ENCODE results near the gene CDON. TPM values are rescaled to one million over a fixed set of nuclear protein-coding genes. Genes with fewer than 3 reads are reported as not detected.

CDON gene
- total RNA-seq, 2 experiments from 2014 or later, result 3.2 to 4.0 TPM

- intact Hi-C loops (cut with micrococcal nuclease), result no loop called here
- H3K9me3 Mint-ChIP-seq, result no peaks in the 10 kb centered on the region
- no peaks in the 10 kb centered on the region for H3K36me3 Mint-ChIP-seq (ENCODE audit: low read depth)
- no peak for TF ChIP-seq CTCF (IDR thresholded peaks at IDR 0.05)
- ATAC-seq, result no peak
- POLR2A ChIA-PET, result no interaction called here
- H3K27me3 Mint-ChIP-seq, result no peaks in the 10 kb centered on the region
- H3K27ac Mint-ChIP-seq, result no peak overlapping the region
- CTCF ChIA-PET, result interaction anchor here (1.5 kb wide), 1 partner anchor 10 kb away, joined by 3 read pairs; no protein-coding TSS in a partner anchor
- peaks cover 6% of the 10 kb centered on the region for H3K4me1 Mint-ChIP-seq (ENCODE audit: low read depth)
- H3K4me3 Mint-ChIP-seq, result no peak overlapping the region
- DNase-seq, result no peak
Observed at GRCh38 chr11:126049159-126049558, 13.5 kb downstream of the CDON start.

GRCh38 chr11:126048197-126048596 is 14.5 kb downstream of the CDON start:
- no peak for DNase-seq
- peaks cover 6% of the 10 kb centered on the region for H3K4me1 Mint-ChIP-seq (ENCODE audit: low read depth)
- POLR2A ChIA-PET, result no interaction called here
- H3K27me3 Mint-ChIP-seq, result no peaks in the 10 kb centered on the region
- no peaks in the 10 kb centered on the region for H3K36me3 Mint-ChIP-seq (ENCODE audit: low read depth)
- intact Hi-C loops (cut with micrococcal nuclease), result no loop called here
- H3K27ac Mint-ChIP-seq, result no peak overlapping the region
- CTCF ChIA-PET, result no interaction called here
- no peak overlapping the region for H3K4me3 Mint-ChIP-seq
- no peak for TF ChIP-seq CTCF (IDR thresholded peaks at IDR 0.05)
- no peak for ATAC-seq
- H3K9me3 Mint-ChIP-seq, result no peaks in the 10 kb centered on the region

- H3K4me1 Mint-ChIP-seq (ENCODE audit: low read depth), result peaks cover 6% of the 10 kb centered on the region
- intact Hi-C loops (cut with micrococcal nuclease), result no loop called here
- no peaks in the 10 kb centered on the region for H3K9me3 Mint-ChIP-seq
Observed at GRCh38 chr11:126046570-126047195, 16.0 kb downstream of the CDON start.

GRCh38 chr11:126039485-126040271 is 23.0 kb downstream of the CDON start:
- Mint-ChIP-seq H3K27me3 (no peaks in the 10 kb centered on the region), H3K4me3 (no peak overlapping the region), H3K36me3 (ENCODE audit: low read depth) (no peaks in the 10 kb centered on the region), H3K9me3 (no peaks in the 10 kb centered on the region), H3K4me1 (ENCODE audit: low read depth) (no peaks in the 10 kb centered on the region), H3K27ac (no peak overlapping the region)
- intact Hi-C loops (cut with micrococcal nuclease), result no loop called here
- ATAC-seq (no peak), DNase-seq (no peak)
- ChIA-PET POLR2A (no interaction called here), CTCF (interaction anchor here (0.9 to 1.0 kb wide), 2 partner anchors 10 to 116 kb away, joined by 3 read pairs; no protein-coding TSS in a partner anchor)
- no peak for TF ChIP-seq CTCF (IDR thresholded peaks at IDR 0.05)

More at GRCh38 chr11:126046570-126047195, 16.0 kb downstream of the CDON start:
- no peak overlapping the region for H3K27ac Mint-ChIP-seq
- H3K36me3 Mint-ChIP-seq (ENCODE audit: low read depth), result no peaks in the 10 kb centered on the region
- no peak for ATAC-seq
- H3K4me3 Mint-ChIP-seq, result no peak overlapping the region
- H3K27me3 Mint-ChIP-seq, result no peaks in the 10 kb centered on the region
- ChIA-PET CTCF (interaction anchor here (0.8 to 1.0 kb wide), 2 partner anchors 15 to 186 kb away, joined by 3 to 4 read pairs; no protein-coding TSS in a partner anchor), POLR2A (no interaction called here)
- no peak for TF ChIP-seq CTCF (IDR thresholded peaks at IDR 0.05)
- DNase-seq, result no peak

GRCh38 chr11:126035718-126036117 is 26.9 kb downstream of the CDON start:
- Mint-ChIP-seq H3K27ac (no peak overlapping the region), H3K9me3 (no peaks in the 10 kb centered on the region), H3K4me1 (ENCODE audit: low read depth) (no peaks in the 10 kb centered on the region), H3K36me3 (ENCODE audit: low read depth) (no peaks in the 10 kb centered on the region), H3K27me3 (peaks cover 7% of the 10 kb centered on the region), H3K4me3 (no peak overlapping the region)
- ChIA-PET POLR2A (no interaction called here), CTCF (no interaction called here)
- TF ChIP-seq CTCF (IDR thresholded peaks at IDR 0.05), result no peak
- no peak for ATAC-seq
- DNase-seq, result no peak
- intact Hi-C loops (cut with micrococcal nuclease), result no loop called here
